Glutamatergic neuron (in vitro differentiated cells): ENCODE data around the gene PARPBP. TPM values are rescaled to one million over a fixed set of nuclear protein-coding genes. Genes with fewer than 3 reads are reported as not detected.
"Not testable (repeated sequence)": the region's sequence is repeated elsewhere in the genome, so short reads cannot be mapped to it uniquely, and the experiment has no call there.

Experiments
- DNase-seq: peaks from one replicate; pipeline ENCODE4 v3.0.0; 2022
- H3K27ac Mint-ChIP-seq: one replicate; pipeline ENCODE4 v1.8.0; 2020; ENCODE audit warnings: mild to moderate bottlenecking, mixed read lengths, inconsistent platforms; ENCODE audit not compliant: unreplicated experiment
- H3K27me3 Mint-ChIP-seq: one replicate; pipeline ENCODE4 v1.8.0; 2020; ENCODE audit warnings: mild to moderate bottlenecking, moderate library complexity, mixed read lengths, inconsistent platforms; ENCODE audit not compliant: unreplicated experiment
- H3K36me3 Mint-ChIP-seq: one replicate; pipeline ENCODE4 v1.8.0; 2020; ENCODE audit warnings: mild to moderate bottlenecking, mixed read lengths, inconsistent platforms; ENCODE audit not compliant: unreplicated experiment
- H3K4me1 Mint-ChIP-seq: one replicate; pipeline ENCODE4 v1.8.0; 2020; ENCODE audit warnings: mild to moderate bottlenecking, low read depth, mixed read lengths, inconsistent platforms; ENCODE audit not compliant: unreplicated experiment
- H3K4me3 Mint-ChIP-seq: one replicate; pipeline ENCODE4 v1.8.0; 2020; ENCODE audit warnings: mild to moderate bottlenecking, mixed read lengths, inconsistent platforms; ENCODE audit not compliant: unreplicated experiment
- H3K9me3 Mint-ChIP-seq: one replicate; pipeline ENCODE4 v1.8.0; 2020; ENCODE audit warnings: mild to moderate bottlenecking, moderate library complexity, mixed read lengths, inconsistent platforms; ENCODE audit not compliant: unreplicated experiment
- CTCF ChIP-seq: fragments of 200-600 bp; sonication (generic); IDR thresholded peaks from one replicate; pipeline ENCODE4 v1.5.0; 2021; ENCODE audit not compliant: partially characterized antibody, unreplicated experiment
- total RNA-seq: library from RNA; stranded (reverse); fragmentation: NEBNext Ultra II Directional; extraction: Animal tissue kit (Norgen Biotek cat#: 25700); gene quantifications from one replicate; pipeline ENCODE4 v1.2.1, GENCODE V29; 2021; ENCODE audit not compliant: unreplicated experiment

The PARPBP gene
- total RNA-seq, 1 donor from 2014 or later, result 6.3 TPM

- Mint-ChIP-seq H3K4me1 (no peaks in the 10 kb centered on the region), H3K27me3 (no peaks in the 10 kb centered on the region), H3K9me3 (no peaks in the 10 kb centered on the region), H3K27ac (no peak overlapping the region), H3K36me3 (no peaks in the 10 kb centered on the region), H3K4me3 (no peak overlapping the region)
- DNase-seq, result no peak
- no peak for TF ChIP-seq CTCF
These were observed 112.5 kb downstream of the PARPBP start for GRCh38 chr12:102232446-102232845.

- no peaks in the 10 kb centered on the region for H3K27me3 Mint-ChIP-seq
- no peaks in the 10 kb centered on the region for H3K9me3 Mint-ChIP-seq
- TF ChIP-seq CTCF, result no peak
- DNase-seq, result no peak
- H3K36me3 Mint-ChIP-seq, result no peaks in the 10 kb centered on the region
- no peak overlapping the region for H3K4me3 Mint-ChIP-seq
- no peak overlapping the region for H3K27ac Mint-ChIP-seq
- no peaks in the 10 kb centered on the region for H3K4me1 Mint-ChIP-seq
These were observed 114.6 kb downstream of the PARPBP start for GRCh38 chr12:102234599-102234998.

GRCh38 chr12:102240859-102241258 is 120.9 kb downstream of the PARPBP start:
- H3K4me3 Mint-ChIP-seq, H3K9me3 Mint-ChIP-seq, DNase-seq, H3K27me3 Mint-ChIP-seq, H3K27ac Mint-ChIP-seq, H3K4me1 Mint-ChIP-seq, H3K36me3 Mint-ChIP-seq: not testable (repeated sequence)

Other genes starting within 250 kb of the PARPBP start
- 0.83 TPM for gene DRAM1, start 242.6 kb upstream of the PARPBP start, total RNA-seq
- gene WASHC3, start 58.2 kb upstream of the PARPBP start, total RNA-seq, result 35.1 TPM
- gene NUP37, start 69 bp upstream of the PARPBP start, total RNA-seq, result 7.1 TPM
- gene PMCH, start 77.7 kb downstream of the PARPBP start, total RNA-seq, result not detected